ENCODE measurements around the gene SSBP3.

SSBP3 gene

GRCh38 chr1:54342288-54342687 lies 63.9 kb downstream of the SSBP3 start:
- intact Hi-C loops (cut with DNase I), result no loop called here
- DNase-seq, result no peak

- intact Hi-C loops (cut with DNase I), result no loop called here
- DNase-seq, result no peak
Measured at GRCh38 chr1:54341763-54342162, 64.4 kb downstream of the SSBP3 start.

GRCh38 chr1:54340878-54341277 lies 65.3 kb downstream of the SSBP3 start:
- no peak for DNase-seq
- intact Hi-C loops (cut with DNase I), result no loop called here

GRCh38 chr1:54340434-54340833 lies 65.8 kb downstream of the SSBP3 start:
- DNase-seq, result no peak
- intact Hi-C loops (cut with DNase I), result no loop called here

- no peak for DNase-seq
- intact Hi-C loops (cut with DNase I), result no loop called here
Measured at GRCh38 chr1:54339126-54339525, 67.1 kb downstream of the SSBP3 start.

- intact Hi-C loops (cut with DNase I), result no loop called here
- DNase-seq, result no peak
Measured at GRCh38 chr1:54338464-54338863, 67.7 kb downstream of the SSBP3 start.

GRCh38 chr1:54337928-54338327 lies 68.3 kb downstream of the SSBP3 start:
- intact Hi-C loops (cut with DNase I), result no loop called here
- no peak for DNase-seq

GRCh38 chr1:54337034-54337433 lies 69.2 kb downstream of the SSBP3 start:
- no peak for DNase-seq
- intact Hi-C loops (cut with DNase I), result no loop called here

GRCh38 chr1:54336116-54336515 lies 70.1 kb downstream of the SSBP3 start:
- no peak for DNase-seq
- intact Hi-C loops (cut with DNase I), result no loop called here

- intact Hi-C loops (cut with DNase I), result no loop called here
- no peak for DNase-seq
Measured at GRCh38 chr1:54335755-54336108, 70.5 kb downstream of the SSBP3 start.

- intact Hi-C loops (cut with DNase I), result no loop called here
- DNase-seq, result peak in 16 of 42 donors; percentile 22 to 72 (median 58)
Measured at GRCh38 chr1:54335011-54335754, 71.0 kb downstream of the SSBP3 start.

- intact Hi-C loops (cut with DNase I), result no loop called here
- DNase-seq, result peak in 12 of 42 donors; percentile 35 to 68 (median 44)
Measured at GRCh38 chr1:54332781-54333585, 73.2 kb downstream of the SSBP3 start.

GRCh38 chr1:54331843-54332463 lies 74.2 kb downstream of the SSBP3 start:
- DNase-seq, result peak in 29 of 42 donors; percentile 23 to 88 (median 57)
- intact Hi-C loops (cut with DNase I), result no loop called here

GRCh38 chr1:54331091-54331772 lies 75.0 kb downstream of the SSBP3 start:
- intact Hi-C loops (cut with DNase I), result no loop called here
- peak in 2 of 42 donors; percentile 27 to 43 for DNase-seq

- intact Hi-C loops (cut with DNase I), result loop anchor here (10.0 kb wide), 1 partner anchor 55 kb away; no protein-coding TSS in a partner anchor
- DNase-seq, result peak in 36 of 42 donors; percentile 25 to 80 (median 57)
Measured at GRCh38 chr1:54329312-54330003, 76.7 kb downstream of the SSBP3 start.

GRCh38 chr1:54328066-54328636 lies 78.0 kb downstream of the SSBP3 start:
- intact Hi-C loops (cut with DNase I), result loop anchor here (10.0 kb wide), 1 partner anchor 53 kb away; no protein-coding TSS in a partner anchor
- DNase-seq, result no peak

GRCh38 chr1:54327386-54328065 lies 78.7 kb downstream of the SSBP3 start:
- DNase-seq, result no peak
- intact Hi-C loops (cut with DNase I), result loop anchor here (10.0 kb wide), 1 partner anchor 53 kb away; no protein-coding TSS in a partner anchor
